HG03135 (cell line): Measurements from ENCODE around the gene TMIGD2.
"Not testable (repeated sequence)": the region's sequence is repeated elsewhere in the genome, so short reads cannot be mapped to it uniquely, and the experiment has no call there.

ENCODE experiments used
- ATAC-seq: cut with Tn5 transposase; IDR thresholded peaks from one replicate; pipeline ENCODE4 v1.9.1; 2021; ENCODE audit warnings: mild to moderate bottlenecking, moderate library complexity; ENCODE audit not compliant: unreplicated experiment

Gene TMIGD2

GRCh38 chr19:4268816-4269430 is 33.3 kb downstream of the TMIGD2 start:
- ATAC-seq, result no peak

DNA sequence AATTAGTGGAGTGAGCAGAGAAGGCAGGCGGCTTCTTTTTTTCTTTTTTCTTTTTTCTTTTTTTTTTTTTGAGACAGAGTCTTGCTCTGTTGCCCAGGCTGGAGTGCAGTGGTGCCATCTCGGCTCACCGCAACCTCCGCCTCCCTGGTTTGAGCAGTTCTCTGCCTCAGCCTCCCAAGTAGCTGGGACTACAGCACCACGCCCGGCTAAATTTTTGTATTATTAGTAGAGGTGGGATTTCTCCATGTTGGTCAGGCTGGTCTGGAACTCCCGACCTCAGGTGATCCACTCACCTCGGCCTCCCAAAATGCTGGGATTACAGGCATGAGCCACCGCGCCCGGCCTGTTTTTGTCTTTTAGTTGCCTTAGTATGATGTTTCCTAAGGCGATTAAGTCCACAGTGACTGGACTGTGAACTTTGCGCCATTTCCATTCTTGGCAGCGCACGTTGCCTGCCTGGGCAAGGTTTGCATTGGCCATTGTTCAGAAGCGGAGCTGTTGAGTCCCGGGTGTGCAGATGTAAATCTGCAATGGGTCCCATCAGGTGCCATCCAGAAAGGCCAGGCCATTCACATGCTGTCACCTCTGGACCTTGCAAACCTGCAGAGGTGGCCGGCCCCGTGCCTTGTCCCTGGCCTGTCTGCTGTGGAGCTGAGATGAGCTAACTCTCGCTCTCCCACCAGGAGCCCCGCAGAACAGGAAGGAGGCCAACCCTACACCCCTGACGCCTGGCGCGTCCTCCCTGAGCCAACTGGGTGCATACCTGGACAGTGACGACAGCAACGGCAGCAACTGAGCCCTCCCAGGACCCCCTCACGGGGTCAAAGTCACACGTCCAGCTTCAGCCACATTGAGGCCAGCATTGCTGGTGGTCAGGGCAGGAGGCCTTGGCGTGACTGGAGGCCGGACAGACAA is 34.0 kb downstream of the TMIGD2 start:
- ATAC-seq, result no peak

GRCh38 chr19:4267101-4267900 is 34.9 kb downstream of the TMIGD2 start:
- no peak for ATAC-seq

DNA sequence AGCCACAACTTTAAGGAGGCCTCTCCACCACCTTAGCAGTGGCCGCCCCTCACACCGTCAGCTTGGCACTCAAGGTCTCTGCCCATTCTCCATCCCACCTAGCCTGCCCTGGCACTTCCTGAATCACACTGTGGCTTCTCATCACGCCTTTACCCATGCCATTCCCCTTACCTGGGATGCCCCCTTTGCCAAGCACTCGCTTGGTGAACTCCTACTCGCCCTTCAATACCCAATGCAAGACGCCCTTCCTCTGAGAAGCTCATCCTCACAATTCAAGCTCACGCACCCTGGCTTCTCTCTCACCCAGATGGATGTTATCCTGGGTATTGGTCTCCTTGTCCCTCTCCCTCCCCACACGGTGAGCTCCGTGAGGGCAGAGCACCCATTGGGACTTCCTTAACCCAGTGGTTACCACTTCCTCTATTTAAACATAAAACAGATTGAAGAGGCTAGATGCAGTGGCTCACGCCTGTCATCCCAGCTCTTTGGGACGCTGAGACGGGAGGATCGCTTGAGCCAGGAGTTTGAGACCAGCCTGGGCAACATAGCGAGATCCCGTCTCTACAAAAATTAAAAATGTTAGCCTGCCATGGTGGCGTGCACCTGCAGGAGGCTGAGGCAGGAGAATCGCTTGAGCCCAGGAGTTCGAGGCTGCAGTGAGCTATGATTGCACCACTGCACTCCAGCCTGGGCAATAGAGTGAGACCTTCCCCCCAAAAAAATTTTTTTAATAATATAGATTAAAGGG is 35.8 kb downstream of the TMIGD2 start:
- ATAC-seq, result no peak

GRCh38 chr19:4264812-4265211 is 37.4 kb downstream of the TMIGD2 start:
- no peak for ATAC-seq

DNA sequence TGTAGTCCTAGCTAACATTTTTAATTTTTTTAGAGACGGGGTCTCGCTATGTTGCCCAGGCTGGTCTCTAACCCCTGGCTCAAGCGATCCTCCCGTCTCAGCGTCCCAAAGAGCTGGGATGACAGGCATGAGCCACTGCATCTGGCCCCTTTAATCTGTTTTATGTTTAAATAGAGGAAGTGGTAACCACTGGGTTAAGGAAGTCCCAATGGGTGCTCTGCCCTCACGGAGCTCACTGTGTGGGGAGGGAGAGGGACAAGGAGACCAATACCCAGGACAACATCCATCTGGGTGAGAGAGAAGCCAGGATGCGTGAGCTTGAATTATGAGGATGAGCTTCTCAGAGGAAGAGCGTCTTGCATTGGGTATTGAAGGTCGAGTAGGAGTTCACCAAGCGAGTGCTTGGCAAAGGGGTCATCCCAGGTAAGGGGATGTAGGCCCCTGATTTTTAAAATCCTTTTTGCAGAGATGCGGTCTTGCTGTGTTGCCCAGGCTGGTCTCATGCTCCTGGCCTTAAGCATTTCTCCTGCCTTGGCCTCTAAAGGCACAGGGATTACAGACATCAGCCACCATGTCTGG is 41.5 kb downstream of the TMIGD2 start:
- no peak for ATAC-seq

GRCh38 chr19:4258181-4258580 is 44.0 kb downstream of the TMIGD2 start:
- ATAC-seq, result no peak

- no peak for ATAC-seq
Observed at GRCh38 chr19:4257025-4257424, 45.2 kb downstream of the TMIGD2 start.

DNA sequence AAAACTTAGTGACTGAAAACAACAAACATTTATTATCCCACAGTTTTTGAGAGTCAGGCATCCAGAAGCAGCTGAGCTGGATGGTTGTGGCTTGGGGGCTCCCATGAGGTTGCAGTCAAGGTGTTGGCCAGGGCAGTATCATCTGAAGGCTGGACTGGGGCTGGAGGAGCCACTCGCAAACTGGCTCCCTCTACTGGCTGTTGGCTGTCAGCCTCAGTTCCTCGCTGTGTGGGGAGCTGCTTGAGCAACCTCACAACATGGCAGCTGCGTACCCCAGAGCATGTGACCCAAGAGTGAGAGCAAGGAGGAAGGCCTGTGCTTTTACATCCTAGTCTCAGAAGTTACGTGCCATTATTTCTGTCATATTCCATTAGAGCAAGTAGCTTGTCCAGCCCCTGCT is 45.6 kb downstream of the TMIGD2 start:
- ATAC-seq, result no peak

- peak; percentile 86 for ATAC-seq
Observed at GRCh38 chr19:4246767-4247593, 55.2 kb downstream of the TMIGD2 start, which contains the start of gene YJU2. YJU2 (plus strand) TSS chr19:4247080; CDS start chr19:4247147, 67 bp downstream.

DNA sequence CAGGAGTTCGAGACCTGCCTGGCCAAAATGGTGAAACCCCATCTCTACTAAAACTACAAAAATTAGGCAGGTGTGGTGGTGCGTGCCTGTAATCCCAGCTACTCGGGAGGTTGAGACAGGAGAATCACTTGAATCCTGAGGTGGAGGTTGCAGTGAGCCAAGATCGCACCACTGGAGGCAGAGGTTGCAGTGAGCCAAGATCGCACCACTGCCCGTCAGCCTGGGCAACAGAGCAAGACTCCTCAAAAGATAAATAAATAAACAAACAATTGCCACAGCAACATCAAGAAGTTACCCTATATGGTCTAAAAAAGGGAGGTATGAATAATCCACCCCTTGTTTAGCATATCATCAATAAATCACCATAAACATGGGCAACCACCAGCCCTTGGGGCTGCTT is 56.3 kb downstream of the TMIGD2 start:
- not testable (repeated sequence) for ATAC-seq
